ENCODE measurements around the gene AUTS2.

Gene AUTS2

GRCh38 chr7:70319057-70319456 lies 720.8 kb downstream of the AUTS2 start:
- H3K27me3 ChIP-seq (ENCODE audit: control insufficient read depth in 1 of 2, insufficient read depth in 2 of 2, low read length in 2 of 2), result no peaks in the 10 kb centered on the region
- H3K9ac ChIP-seq (ENCODE audit: low read length in 2 of 2), result no peak overlapping the region
- no peaks in the 10 kb centered on the region for H3K9me3 ChIP-seq (ENCODE audit: control insufficient read depth in 2 of 2, low read length in 2 of 2)
- H3K4me3 ChIP-seq (ENCODE audit: low read length in 2 of 2), result no peak overlapping the region
- H3K4me1 ChIP-seq (ENCODE audit: control insufficient read depth, insufficient read depth, low read length), result no peaks in the 10 kb centered on the region
- no peaks in the 10 kb centered on the region for H3K36me3 ChIP-seq (ENCODE audit: control insufficient read depth in 2 of 2, insufficient read depth in 2 of 2, low read length in 2 of 2)
- no peak overlapping the region for H3K27ac ChIP-seq (ENCODE audit: low read length)

- H3K9ac ChIP-seq (ENCODE audit: low read length in 2 of 2), result no peak overlapping the region
- no peaks in the 10 kb centered on the region for H3K27me3 ChIP-seq (ENCODE audit: control insufficient read depth in 1 of 2, insufficient read depth in 2 of 2, low read length in 2 of 2)
- no peak overlapping the region for H3K27ac ChIP-seq (ENCODE audit: low read length)
- H3K4me3 ChIP-seq (ENCODE audit: low read length in 2 of 2), result no peak overlapping the region
- no peaks in the 10 kb centered on the region for H3K36me3 ChIP-seq (ENCODE audit: control insufficient read depth in 2 of 2, insufficient read depth in 2 of 2, low read length in 2 of 2)
- H3K9me3 ChIP-seq (ENCODE audit: control insufficient read depth in 2 of 2, low read length in 2 of 2), result no peaks in the 10 kb centered on the region
- H3K4me1 ChIP-seq (ENCODE audit: control insufficient read depth, insufficient read depth, low read length), result no peaks in the 10 kb centered on the region
Observed at GRCh38 chr7:70321016-70321590, 722.8 kb downstream of the AUTS2 start.

GRCh38 chr7:70322856-70323255 lies 724.6 kb downstream of the AUTS2 start:
- Histone ChIP-seq H3K27me3 (ENCODE audit: control insufficient read depth in 1 of 2, insufficient read depth in 2 of 2, low read length in 2 of 2) (no peaks in the 10 kb centered on the region), H3K4me1 (ENCODE audit: control insufficient read depth, insufficient read depth, low read length) (no peaks in the 10 kb centered on the region), H3K4me3 (ENCODE audit: low read length in 2 of 2) (no peak overlapping the region), H3K9ac (ENCODE audit: low read length in 2 of 2) (no peak overlapping the region), H3K9me3 (ENCODE audit: control insufficient read depth in 2 of 2, low read length in 2 of 2) (no peaks in the 10 kb centered on the region), H3K27ac (ENCODE audit: low read length) (no peak overlapping the region), H3K36me3 (ENCODE audit: control insufficient read depth in 2 of 2, insufficient read depth in 2 of 2, low read length in 2 of 2) (no peaks in the 10 kb centered on the region)

GRCh38 chr7:70325509-70326101 lies 727.3 kb downstream of the AUTS2 start:
- H3K4me1 ChIP-seq (ENCODE audit: control insufficient read depth, insufficient read depth, low read length), result no peaks in the 10 kb centered on the region
- H3K4me3 ChIP-seq (ENCODE audit: low read length in 2 of 2), result no peak overlapping the region

GRCh38 chr7:70334295-70334694 lies 736.0 kb downstream of the AUTS2 start:
- Histone ChIP-seq H3K9ac (ENCODE audit: low read length in 2 of 2) (no peak overlapping the region), H3K9me3 (ENCODE audit: control insufficient read depth in 2 of 2, low read length in 2 of 2) (no peaks in the 10 kb centered on the region), H3K27me3 (ENCODE audit: control insufficient read depth in 1 of 2, insufficient read depth in 2 of 2, low read length in 2 of 2) (no peaks in the 10 kb centered on the region), H3K27ac (ENCODE audit: low read length) (no peak overlapping the region), H3K36me3 (ENCODE audit: control insufficient read depth in 2 of 2, insufficient read depth in 2 of 2, low read length in 2 of 2) (no peaks in the 10 kb centered on the region), H3K4me1 (ENCODE audit: control insufficient read depth, insufficient read depth, low read length) (no peaks in the 10 kb centered on the region), H3K4me3 (ENCODE audit: low read length in 2 of 2) (no peak overlapping the region)

More at GRCh38 chr7:70325509-70326101, 727.3 kb downstream of the AUTS2 start:
- Histone ChIP-seq H3K9ac (ENCODE audit: low read length in 2 of 2) (no peak overlapping the region), H3K27me3 (ENCODE audit: control insufficient read depth in 1 of 2, insufficient read depth in 2 of 2, low read length in 2 of 2) (no peaks in the 10 kb centered on the region), H3K9me3 (ENCODE audit: control insufficient read depth in 2 of 2, low read length in 2 of 2) (no peaks in the 10 kb centered on the region), H3K36me3 (ENCODE audit: control insufficient read depth in 2 of 2, insufficient read depth in 2 of 2, low read length in 2 of 2) (no peaks in the 10 kb centered on the region), H3K27ac (ENCODE audit: low read length) (no peak overlapping the region)

- Histone ChIP-seq H3K4me3 (ENCODE audit: low read length in 2 of 2) (no peak overlapping the region), H3K9ac (ENCODE audit: low read length in 2 of 2) (no peak overlapping the region), H3K36me3 (ENCODE audit: control insufficient read depth in 2 of 2, insufficient read depth in 2 of 2, low read length in 2 of 2) (no peaks in the 10 kb centered on the region), H3K9me3 (ENCODE audit: control insufficient read depth in 2 of 2, low read length in 2 of 2) (no peaks in the 10 kb centered on the region), H3K27me3 (ENCODE audit: control insufficient read depth in 1 of 2, insufficient read depth in 2 of 2, low read length in 2 of 2) (no peaks in the 10 kb centered on the region), H3K27ac (ENCODE audit: low read length) (no peak overlapping the region), H3K4me1 (ENCODE audit: control insufficient read depth, insufficient read depth, low read length) (no peaks in the 10 kb centered on the region)
Observed at GRCh38 chr7:70334871-70335270, 736.6 kb downstream of the AUTS2 start.

- Histone ChIP-seq H3K27ac (ENCODE audit: low read length) (no peak overlapping the region), H3K4me1 (ENCODE audit: control insufficient read depth, insufficient read depth, low read length) (no peaks in the 10 kb centered on the region), H3K4me3 (ENCODE audit: low read length in 2 of 2) (no peak overlapping the region), H3K9me3 (ENCODE audit: control insufficient read depth in 2 of 2, low read length in 2 of 2) (no peaks in the 10 kb centered on the region), H3K9ac (ENCODE audit: low read length in 2 of 2) (no peak overlapping the region), H3K36me3 (ENCODE audit: control insufficient read depth in 2 of 2, insufficient read depth in 2 of 2, low read length in 2 of 2) (no peaks in the 10 kb centered on the region), H3K27me3 (ENCODE audit: control insufficient read depth in 1 of 2, insufficient read depth in 2 of 2, low read length in 2 of 2) (no peaks in the 10 kb centered on the region)
Observed at GRCh38 chr7:70336536-70336935, 738.3 kb downstream of the AUTS2 start.

GRCh38 chr7:70338015-70338414 lies 739.7 kb downstream of the AUTS2 start:
- no peak overlapping the region for H3K27ac ChIP-seq (ENCODE audit: low read length)
- no peaks in the 10 kb centered on the region for H3K36me3 ChIP-seq (ENCODE audit: control insufficient read depth in 2 of 2, insufficient read depth in 2 of 2, low read length in 2 of 2)
- H3K4me3 ChIP-seq (ENCODE audit: low read length in 2 of 2), result no peak overlapping the region
- H3K27me3 ChIP-seq (ENCODE audit: control insufficient read depth in 1 of 2, insufficient read depth in 2 of 2, low read length in 2 of 2), result no peaks in the 10 kb centered on the region
- no peaks in the 10 kb centered on the region for H3K4me1 ChIP-seq (ENCODE audit: control insufficient read depth, insufficient read depth, low read length)
- no peaks in the 10 kb centered on the region for H3K9me3 ChIP-seq (ENCODE audit: control insufficient read depth in 2 of 2, low read length in 2 of 2)
- H3K9ac ChIP-seq (ENCODE audit: low read length in 2 of 2), result no peak overlapping the region

- H3K36me3 ChIP-seq (ENCODE audit: control insufficient read depth in 2 of 2, insufficient read depth in 2 of 2, low read length in 2 of 2), result no peaks in the 10 kb centered on the region
- H3K27me3 ChIP-seq (ENCODE audit: control insufficient read depth in 1 of 2, insufficient read depth in 2 of 2, low read length in 2 of 2), result no peaks in the 10 kb centered on the region
- H3K9me3 ChIP-seq (ENCODE audit: control insufficient read depth in 2 of 2, low read length in 2 of 2), result no peaks in the 10 kb centered on the region
- H3K4me1 ChIP-seq (ENCODE audit: control insufficient read depth, insufficient read depth, low read length), result no peaks in the 10 kb centered on the region
- no peak overlapping the region for H3K27ac ChIP-seq (ENCODE audit: low read length)
- H3K4me3 ChIP-seq (ENCODE audit: low read length in 2 of 2), result no peak overlapping the region
- no peak overlapping the region for H3K9ac ChIP-seq (ENCODE audit: low read length in 2 of 2)
Observed at GRCh38 chr7:70340236-70340635, 742.0 kb downstream of the AUTS2 start.

GRCh38 chr7:70341446-70341845 lies 743.2 kb downstream of the AUTS2 start:
- no peaks in the 10 kb centered on the region for H3K36me3 ChIP-seq (ENCODE audit: control insufficient read depth in 2 of 2, insufficient read depth in 2 of 2, low read length in 2 of 2)
- H3K27me3 ChIP-seq (ENCODE audit: control insufficient read depth in 1 of 2, insufficient read depth in 2 of 2, low read length in 2 of 2), result no peaks in the 10 kb centered on the region
- no peak overlapping the region for H3K27ac ChIP-seq (ENCODE audit: low read length)
- no peaks in the 10 kb centered on the region for H3K4me1 ChIP-seq (ENCODE audit: control insufficient read depth, insufficient read depth, low read length)
- no peak overlapping the region for H3K4me3 ChIP-seq (ENCODE audit: low read length in 2 of 2)
- no peaks in the 10 kb centered on the region for H3K9me3 ChIP-seq (ENCODE audit: control insufficient read depth in 2 of 2, low read length in 2 of 2)
- no peak overlapping the region for H3K9ac ChIP-seq (ENCODE audit: low read length in 2 of 2)

GRCh38 chr7:70343519-70343918 lies 745.2 kb downstream of the AUTS2 start:
- Histone ChIP-seq H3K27me3 (ENCODE audit: control insufficient read depth in 1 of 2, insufficient read depth in 2 of 2, low read length in 2 of 2) (no peaks in the 10 kb centered on the region), H3K27ac (ENCODE audit: low read length) (no peak overlapping the region), H3K9me3 (ENCODE audit: control insufficient read depth in 2 of 2, low read length in 2 of 2) (no peaks in the 10 kb centered on the region), H3K9ac (ENCODE audit: low read length in 2 of 2) (no peak overlapping the region), H3K4me1 (ENCODE audit: control insufficient read depth, insufficient read depth, low read length) (no peaks in the 10 kb centered on the region), H3K4me3 (ENCODE audit: low read length in 2 of 2) (no peak overlapping the region), H3K36me3 (ENCODE audit: control insufficient read depth in 2 of 2, insufficient read depth in 2 of 2, low read length in 2 of 2) (no peaks in the 10 kb centered on the region)
